Liver (tissue), 9 donors: Measurements from ENCODE around the gene TUBA3C. TPM values are rescaled to one million over a fixed set of nuclear protein-coding genes. Genes with fewer than 3 reads are reported as not detected.

Experiments used
- DNase-seq: peaks from one replicate; pipeline ENCODE4 v3.0.0-alpha.2; 2017; ENCODE audit warnings: low spot score
- H3K27ac ChIP-seq, 2 donors: one replicate each; pipeline ENCODE4 v1.7.0; 2013; ENCODE audit warnings: inconsistent platforms in 2 of 2, low read length in 2 of 2, control low read depth in 1 of 2, low read depth in 1 of 2, mild to moderate bottlenecking in 1 of 2
- H3K27me3 ChIP-seq, 4 donors: one replicate each; pipeline versions ENCODE4 v1.6.1 to v1.7.0; 2013; ENCODE audit warnings: low read length in 3 of 4, inconsistent platforms in 1 of 4, mild to moderate bottlenecking in 1 of 4, moderate library complexity in 1 of 4; ENCODE audit not compliant: control insufficient read depth in 4 of 4, insufficient read depth in 4 of 4
- H3K36me3 ChIP-seq, 4 donors: one replicate each; pipeline versions ENCODE4 v1.6.1 to v1.7.0; 2013; ENCODE audit warnings: low read length in 3 of 4, mild to moderate bottlenecking in 3 of 4, low read depth in 1 of 4, moderate library complexity in 1 of 4; ENCODE audit not compliant: control insufficient read depth in 4 of 4, insufficient read depth in 3 of 4
- H3K4me1 ChIP-seq, 4 donors: one replicate each; pipeline versions ENCODE4 v1.6.1 to v1.7.0; 2013; ENCODE audit warnings: low read length in 3 of 4, mild to moderate bottlenecking in 3 of 4, moderate library complexity in 1 of 4; ENCODE audit not compliant: control insufficient read depth in 4 of 4, insufficient read depth in 4 of 4
- H3K4me3 ChIP-seq, 3 donors: one replicate each; pipeline versions ENCODE4 v1.6.1 to v1.7.0; 2013; ENCODE audit warnings: low read length in 3 of 3, control low read depth in 1 of 3, low read depth in 1 of 3, mild to moderate bottlenecking in 1 of 3
- H3K9ac ChIP-seq, 2 donors: one replicate each; pipeline ENCODE4 v1.7.0; 2013; ENCODE audit warnings: low read length in 2 of 2, mild to moderate bottlenecking in 2 of 2, moderate library complexity in 2 of 2, control low read depth in 1 of 2, low read depth in 1 of 2
- H3K9me3 ChIP-seq, 4 donors: one replicate each; pipeline versions ENCODE4 v1.6.1 to v1.7.0; 2013; ENCODE audit warnings: low read length in 3 of 4; ENCODE audit not compliant: control insufficient read depth in 4 of 4
- FOXA1 ChIP-seq: IDR thresholded peaks from 2 replicates; pipeline ENCODE4 v1.6.1; 2016; ENCODE audit warnings: antibody characterized with exemption
- FOXA2 ChIP-seq: IDR thresholded peaks from 2 replicates; pipeline ENCODE4 v1.6.1; 2016; ENCODE audit warnings: antibody characterized with exemption
- GABPA ChIP-seq, 2 donors: IDR thresholded peaks in 1 of 2; conservative IDR thresholded peaks in 1 of 2; 2 replicates each; pipeline ENCODE4 v1.6.1; 2016; ENCODE audit warnings: antibody characterized with exemption in 2 of 2, mild to moderate bottlenecking in 1 of 2, moderate library complexity in 1 of 2
- HNF4A ChIP-seq, 2 donors: conservative IDR thresholded peaks; 2 replicates each; pipeline ENCODE4 v1.6.1; 2016; ENCODE audit warnings: antibody characterized with exemption in 2 of 2, mild to moderate bottlenecking in 2 of 2
- HNF4G ChIP-seq: IDR thresholded peaks from 2 replicates; pipeline ENCODE4 v1.6.1; 2016; ENCODE audit warnings: antibody characterized with exemption
- JUND ChIP-seq, 2 donors: IDR thresholded peaks; 2 replicates each; pipeline ENCODE4 v1.6.1; 2016; ENCODE audit warnings: antibody characterized with exemption in 2 of 2
- NR2F2 ChIP-seq: IDR thresholded peaks from 2 replicates; pipeline ENCODE4 v1.6.1; 2016; ENCODE audit warnings: antibody characterized with exemption
- RAD21 ChIP-seq, 2 donors: IDR thresholded peaks; 2 replicates each; pipeline ENCODE4 v1.6.1; 2016; ENCODE audit warnings: antibody characterized with exemption in 2 of 2, mild to moderate bottlenecking in 2 of 2
- RXRA ChIP-seq, 2 donors: IDR thresholded peaks; 2 replicates each; pipeline ENCODE4 v1.6.1; 2017 to 2018; ENCODE audit warnings: antibody characterized with exemption in 2 of 2, mild to moderate bottlenecking in 1 of 2
- SP1 ChIP-seq: IDR thresholded peaks from 2 replicates; pipeline ENCODE4 v1.6.1; 2018; ENCODE audit warnings: antibody characterized with exemption, mild to moderate bottlenecking
- TAF1 ChIP-seq: conservative IDR thresholded peaks from 2 replicates; pipeline ENCODE4 v1.6.1; 2016; ENCODE audit warnings: antibody characterized with exemption, mild to moderate bottlenecking
- YY1 ChIP-seq: IDR thresholded peaks from 2 replicates; pipeline ENCODE4 v1.6.1; 2016; ENCODE audit warnings: antibody characterized with exemption, mild to moderate bottlenecking
- WGBS: extraction: QIAGEN DNeasy Blood & Tissue Kit; methylation state at CpG from one replicate; pipeline ENCODE4 v1.1.7; 2013; 5-methylcytosine and 5-hydroxymethylcytosine counted together
- polyA plus RNA-seq, 2 donors: library from polyadenylated mRNA; stranded (reverse) in 1 of 2; unstranded in 1 of 2; fragments of 200-250 nt in 1 of 2; fragments of >200 nt in 1 of 2; fragmentation: Nextera tagmentation in 1 of 2; extraction: Ambion mirVana in 1 of 2; gene quantifications; one replicate each; pipeline versions ENCODE4 v1.2.1 to v1.2.3, GENCODE V29; 2013 to 2015
- total RNA-seq, 2 donors: library from RNA; depleted of rRNA; stranded (reverse); fragments of >200 nt; gene quantifications; one replicate each; pipeline ENCODE4 v1.2.3, GENCODE V29; 2014
- TF ChIP-seq, protein P1 (sequence below): IDR thresholded peaks from 2 replicates; pipeline ENCODE4 v1.6.1; 2016; ENCODE audit warnings: antibody characterized with exemption
- TF ChIP-seq, protein P2 (sequence below): IDR thresholded peaks from 2 replicates; pipeline ENCODE4 v1.6.1; 2016; ENCODE audit warnings: antibody characterized with exemption
- TF ChIP-seq, protein P3 (sequence below): IDR thresholded peaks from 2 replicates; pipeline ENCODE4 v1.6.1; 2016; ENCODE audit warnings: antibody characterized with exemption, mild to moderate bottlenecking
- TF ChIP-seq, protein P4 (sequence below): fragments of 150-350 bp; IDR thresholded peaks from 2 replicates; pipeline ENCODE4 v1.5.1; 2017; ENCODE audit warnings: improper control_type of control experiment, low read depth, low read length; ENCODE audit not compliant: missing input control
- donor health status: healthy.
- donor health status: healthy.
- donor health status: healthy.
- donor health status: healthy.
- donor health status: healthy.

Gene TUBA3C
- total and polyA plus RNA-seq, 4 donors = not detected

DNA sequence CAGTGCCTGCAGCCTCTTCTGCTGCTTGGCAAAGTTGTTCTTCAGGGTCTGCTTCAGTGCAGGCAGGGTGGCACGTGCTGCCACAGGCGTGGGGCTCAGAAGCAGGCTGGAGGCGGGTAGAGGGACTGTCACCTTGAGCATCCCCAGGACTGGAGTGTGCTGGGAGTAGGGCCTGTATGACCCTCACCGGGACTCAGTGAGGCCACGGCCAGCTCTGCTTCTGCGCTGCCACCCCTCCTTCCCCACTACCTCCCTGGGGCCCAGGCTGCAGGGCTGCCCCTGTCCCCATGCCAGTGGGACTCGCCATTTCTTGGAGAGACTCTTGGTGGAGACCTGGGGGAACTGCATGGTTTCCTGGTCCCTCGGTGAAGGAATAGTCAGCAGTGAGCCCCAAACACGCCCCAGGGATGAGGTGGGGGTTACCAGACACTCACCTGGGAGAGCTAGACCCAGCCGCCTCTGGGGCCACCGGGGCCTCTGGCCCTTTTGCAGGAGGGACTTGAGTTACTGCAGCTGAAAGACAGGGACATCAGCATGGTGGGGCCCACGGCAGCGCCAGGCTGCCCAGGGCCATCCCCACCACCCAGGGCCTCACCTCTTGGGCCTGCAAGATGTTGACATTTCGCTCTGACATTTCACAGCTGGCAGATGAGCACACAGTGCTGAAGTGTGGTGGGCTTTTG is 29.9 kb downstream of the TUBA3C start:
- 81% methylated on average over 14 of the region's 14 CpGs for WGBS

DNA sequence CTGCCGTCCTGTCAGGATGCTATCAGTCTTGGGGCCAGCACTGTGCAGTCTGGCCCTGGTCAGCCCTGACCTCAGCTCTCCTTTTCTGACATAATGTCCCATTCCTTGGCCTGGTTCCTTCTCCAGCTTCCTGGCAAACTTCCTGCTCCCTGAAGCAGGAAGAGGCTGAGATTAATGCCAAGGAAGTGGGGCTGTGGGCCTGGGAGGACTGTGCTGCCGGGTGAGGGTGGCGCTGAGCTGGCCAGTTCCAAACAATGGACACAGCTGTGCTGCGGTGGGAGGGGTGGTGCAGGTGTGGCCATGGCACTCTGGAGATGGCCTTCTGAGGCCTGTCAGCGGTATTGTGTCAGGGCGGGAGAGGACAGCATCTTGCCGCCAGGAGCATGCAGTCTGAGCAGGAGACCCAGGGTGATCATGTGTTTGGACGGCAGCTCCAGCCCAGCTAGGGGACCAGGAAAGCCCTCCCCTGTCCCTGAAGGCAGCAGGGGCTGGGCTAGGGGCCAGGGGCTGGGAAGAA is 30.9 kb downstream of the TUBA3C start:
- TF ChIP-seq YY1 = no peak
- TF ChIP-seq, protein P1, sequence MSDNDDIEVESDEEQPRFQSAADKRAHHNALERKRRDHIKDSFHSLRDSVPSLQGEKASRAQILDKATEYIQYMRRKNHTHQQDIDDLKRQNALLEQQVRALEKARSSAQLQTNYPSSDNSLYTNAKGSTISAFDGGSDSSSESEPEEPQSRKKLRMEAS = no peak
- peak in 1 of 2 donors; percentile 9 for TF ChIP-seq RAD21 (IDR thresholded peaks at IDR 0.05)
- TF ChIP-seq NR2F2 = peak; percentile 90
- TF ChIP-seq GABPA (IDR thresholded peaks at IDR 0.05 in 1 of 2, conservative IDR thresholded peaks at IDR 0.05 in 1 of 2) = no peak
- no peak overlapping the region for H3K27ac ChIP-seq
- H3K4me3 ChIP-seq = no peak overlapping the region
- no peaks in the 10 kb centered on the region for H3K36me3 ChIP-seq
- H3K4me1 ChIP-seq = no peaks in the 10 kb centered on the region
- peaks cover 0 to 4% (median under 1%) of the 10 kb centered on the region in 4 donors for H3K9me3 ChIP-seq
- DNase-seq = no peak
- no peaks in the 10 kb centered on the region for H3K27me3 ChIP-seq
- H3K9ac ChIP-seq = no peak overlapping the region
- WGBS = 75% methylated on average over 8 of the region's 8 CpGs

More for the DNA sequence above, 29.9 kb downstream of the TUBA3C start:
- Histone ChIP-seq H3K4me3 (no peak overlapping the region), H3K36me3 (no peaks in the 10 kb centered on the region), H3K9ac (no peak overlapping the region), H3K27me3 (no peaks in the 10 kb centered on the region), H3K27ac (no peak overlapping the region), H3K9me3 (peaks cover 0 to 4% (median under 1%) of the 10 kb centered on the region in 4 donors), H3K4me1 (no peaks in the 10 kb centered on the region)
- TF ChIP-seq HNF4G (no peak), FOXA1 (no peak), GABPA (IDR thresholded peaks at IDR 0.05 in 1 of 2, conservative IDR thresholded peaks at IDR 0.05 in 1 of 2) (no peak), RXRA (IDR thresholded peaks at IDR 0.05) (no peak)
- TF ChIP-seq, protein P1 = no peak
- TF ChIP-seq, protein P2, sequence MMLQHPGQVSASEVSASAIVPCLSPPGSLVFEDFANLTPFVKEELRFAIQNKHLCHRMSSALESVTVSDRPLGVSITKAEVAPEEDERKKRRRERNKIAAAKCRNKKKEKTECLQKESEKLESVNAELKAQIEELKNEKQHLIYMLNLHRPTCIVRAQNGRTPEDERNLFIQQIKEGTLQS = no peak
- TF ChIP-seq, protein P3, sequence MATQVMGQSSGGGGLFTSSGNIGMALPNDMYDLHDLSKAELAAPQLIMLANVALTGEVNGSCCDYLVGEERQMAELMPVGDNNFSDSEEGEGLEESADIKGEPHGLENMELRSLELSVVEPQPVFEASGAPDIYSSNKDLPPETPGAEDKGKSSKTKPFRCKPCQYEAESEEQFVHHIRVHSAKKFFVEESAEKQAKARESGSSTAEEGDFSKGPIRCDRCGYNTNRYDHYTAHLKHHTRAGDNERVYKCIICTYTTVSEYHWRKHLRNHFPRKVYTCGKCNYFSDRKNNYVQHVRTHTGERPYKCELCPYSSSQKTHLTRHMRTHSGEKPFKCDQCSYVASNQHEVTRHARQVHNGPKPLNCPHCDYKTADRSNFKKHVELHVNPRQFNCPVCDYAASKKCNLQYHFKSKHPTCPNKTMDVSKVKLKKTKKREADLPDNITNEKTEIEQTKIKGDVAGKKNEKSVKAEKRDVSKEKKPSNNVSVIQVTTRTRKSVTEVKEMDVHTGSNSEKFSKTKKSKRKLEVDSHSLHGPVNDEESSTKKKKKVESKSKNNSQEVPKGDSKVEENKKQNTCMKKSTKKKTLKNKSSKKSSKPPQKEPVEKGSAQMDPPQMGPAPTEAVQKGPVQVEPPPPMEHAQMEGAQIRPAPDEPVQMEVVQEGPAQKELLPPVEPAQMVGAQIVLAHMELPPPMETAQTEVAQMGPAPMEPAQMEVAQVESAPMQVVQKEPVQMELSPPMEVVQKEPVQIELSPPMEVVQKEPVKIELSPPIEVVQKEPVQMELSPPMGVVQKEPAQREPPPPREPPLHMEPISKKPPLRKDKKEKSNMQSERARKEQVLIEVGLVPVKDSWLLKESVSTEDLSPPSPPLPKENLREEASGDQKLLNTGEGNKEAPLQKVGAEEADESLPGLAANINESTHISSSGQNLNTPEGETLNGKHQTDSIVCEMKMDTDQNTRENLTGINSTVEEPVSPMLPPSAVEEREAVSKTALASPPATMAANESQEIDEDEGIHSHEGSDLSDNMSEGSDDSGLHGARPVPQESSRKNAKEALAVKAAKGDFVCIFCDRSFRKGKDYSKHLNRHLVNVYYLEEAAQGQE = no peak
- DNase-seq = no peak

DNA sequence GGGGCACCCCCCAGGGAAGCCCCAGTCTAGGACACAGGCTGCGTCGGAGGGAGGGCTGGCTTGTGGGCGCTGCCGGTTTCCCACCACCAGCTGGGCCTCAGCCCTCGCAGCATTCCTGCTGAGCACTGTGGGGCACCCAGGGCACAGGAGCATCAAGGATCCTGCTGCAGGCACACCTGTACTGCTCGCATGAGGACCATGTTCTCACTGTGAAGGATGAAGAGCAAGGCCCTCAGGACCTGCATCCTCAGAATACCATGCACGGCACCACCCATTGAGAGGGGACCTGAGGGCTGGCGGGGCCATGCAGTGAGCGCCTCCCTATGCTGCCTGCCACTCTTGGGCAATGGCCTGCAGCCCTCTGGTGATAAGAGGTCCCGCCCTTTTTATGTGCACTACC is 31.4 kb downstream of the TUBA3C start:
- Histone ChIP-seq H3K27me3 (no peaks in the 10 kb centered on the region), H3K9ac (no peak overlapping the region), H3K27ac (no peak overlapping the region), H3K9me3 (peaks cover 0 to 4% (median under 1%) of the 10 kb centered on the region in 4 donors), H3K36me3 (no peaks in the 10 kb centered on the region), H3K4me1 (no peaks in the 10 kb centered on the region), H3K4me3 (no peak overlapping the region)
- DNase-seq = no peak
- WGBS = 82% methylated on average over 10 of the region's 10 CpGs
- TF ChIP-seq, protein P2 = no peak
- TF ChIP-seq NR2F2 (no peak), GABPA (IDR thresholded peaks at IDR 0.05 in 1 of 2, conservative IDR thresholded peaks at IDR 0.05 in 1 of 2) (no peak), FOXA2 (no peak), JUND (IDR thresholded peaks at IDR 0.05) (no peak), HNF4A (conservative IDR thresholded peaks at IDR 0.05) (no peak), SP1 (no peak), TAF1 (no peak)
- TF ChIP-seq, protein P1 = no peak
- TF ChIP-seq, protein P3 = no peak
- TF ChIP-seq, protein P4, sequence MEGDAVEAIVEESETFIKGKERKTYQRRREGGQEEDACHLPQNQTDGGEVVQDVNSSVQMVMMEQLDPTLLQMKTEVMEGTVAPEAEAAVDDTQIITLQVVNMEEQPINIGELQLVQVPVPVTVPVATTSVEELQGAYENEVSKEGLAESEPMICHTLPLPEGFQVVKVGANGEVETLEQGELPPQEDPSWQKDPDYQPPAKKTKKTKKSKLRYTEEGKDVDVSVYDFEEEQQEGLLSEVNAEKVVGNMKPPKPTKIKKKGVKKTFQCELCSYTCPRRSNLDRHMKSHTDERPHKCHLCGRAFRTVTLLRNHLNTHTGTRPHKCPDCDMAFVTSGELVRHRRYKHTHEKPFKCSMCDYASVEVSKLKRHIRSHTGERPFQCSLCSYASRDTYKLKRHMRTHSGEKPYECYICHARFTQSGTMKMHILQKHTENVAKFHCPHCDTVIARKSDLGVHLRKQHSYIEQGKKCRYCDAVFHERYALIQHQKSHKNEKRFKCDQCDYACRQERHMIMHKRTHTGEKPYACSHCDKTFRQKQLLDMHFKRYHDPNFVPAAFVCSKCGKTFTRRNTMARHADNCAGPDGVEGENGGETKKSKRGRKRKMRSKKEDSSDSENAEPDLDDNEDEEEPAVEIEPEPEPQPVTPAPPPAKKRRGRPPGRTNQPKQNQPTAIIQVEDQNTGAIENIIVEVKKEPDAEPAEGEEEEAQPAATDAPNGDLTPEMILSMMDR = no peak
